PC-3 (cell line): Measurements from ENCODE around the gene ULK4.

Source experiments
- EZH2phosphoT487 ChIP-seq: fragments of 300-600 bp; sonication (generic); IDR thresholded peaks from 2 replicates; pipeline ENCODE4 v1.6.1; 2018; ENCODE audit warnings: mild to moderate bottlenecking, antibody characterized with exemption, low read length, borderline replicate concordance
- TF ChIP-seq, protein P1 (sequence below): fragments of 300-600 bp; sonication (generic); conservative IDR thresholded peaks from 2 replicates; pipeline ENCODE4 v1.5.1; 2017; ENCODE audit warnings: antibody characterized with exemption, low read depth, mild to moderate bottlenecking, low read length

DNA sequence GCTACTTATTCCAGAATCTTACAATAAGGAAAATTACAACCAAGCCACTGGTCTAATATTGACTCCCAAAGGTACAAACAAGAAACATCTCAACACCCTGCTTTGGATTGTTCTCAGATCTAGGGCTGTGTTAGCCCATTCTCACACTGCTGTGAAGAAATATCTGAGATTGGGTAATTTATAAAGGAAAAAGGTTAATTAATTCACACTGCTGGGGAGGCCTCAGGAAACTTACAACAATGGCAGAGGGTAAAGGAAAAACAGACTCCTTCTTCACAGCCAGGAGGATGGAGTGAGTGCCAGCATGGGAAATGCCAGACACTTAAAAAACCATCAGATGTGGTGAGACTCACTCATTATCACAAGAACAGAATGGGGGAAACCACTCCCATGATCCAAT lies 208.3 kb downstream of the ULK4 start:
- no peak for TF ChIP-seq EZH2phosphoT487
- TF ChIP-seq, protein P1, sequence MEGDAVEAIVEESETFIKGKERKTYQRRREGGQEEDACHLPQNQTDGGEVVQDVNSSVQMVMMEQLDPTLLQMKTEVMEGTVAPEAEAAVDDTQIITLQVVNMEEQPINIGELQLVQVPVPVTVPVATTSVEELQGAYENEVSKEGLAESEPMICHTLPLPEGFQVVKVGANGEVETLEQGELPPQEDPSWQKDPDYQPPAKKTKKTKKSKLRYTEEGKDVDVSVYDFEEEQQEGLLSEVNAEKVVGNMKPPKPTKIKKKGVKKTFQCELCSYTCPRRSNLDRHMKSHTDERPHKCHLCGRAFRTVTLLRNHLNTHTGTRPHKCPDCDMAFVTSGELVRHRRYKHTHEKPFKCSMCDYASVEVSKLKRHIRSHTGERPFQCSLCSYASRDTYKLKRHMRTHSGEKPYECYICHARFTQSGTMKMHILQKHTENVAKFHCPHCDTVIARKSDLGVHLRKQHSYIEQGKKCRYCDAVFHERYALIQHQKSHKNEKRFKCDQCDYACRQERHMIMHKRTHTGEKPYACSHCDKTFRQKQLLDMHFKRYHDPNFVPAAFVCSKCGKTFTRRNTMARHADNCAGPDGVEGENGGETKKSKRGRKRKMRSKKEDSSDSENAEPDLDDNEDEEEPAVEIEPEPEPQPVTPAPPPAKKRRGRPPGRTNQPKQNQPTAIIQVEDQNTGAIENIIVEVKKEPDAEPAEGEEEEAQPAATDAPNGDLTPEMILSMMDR, result no peak
